Keratinocyte (primary cell): Measurements from ENCODE around the gene CCM2. TPM values are rescaled to one million over a fixed set of nuclear protein-coding genes. Genes with fewer than 3 reads are reported as not detected.
A peak's percentile ranks its signal among the peaks of the same experiment; 100 is the strongest.

ENCODE experiments used
- DNase-seq: peaks from one replicate; pipeline ENCODE4 v3.0.0-alpha.2; 2011; ENCODE audit warnings: low read depth, missing footprints, low spot score
- FAIRE-seq: peaks from 2 replicates; lab custom pipeline; 2011; peaks lifted over from hg19 to GRCh38; lab: Jason Lieb, UNC
- H2AFZ ChIP-seq: 2 replicates; pipeline ENCODE4 v1.6.0; 2012; ENCODE audit warnings: low read length, control low read depth, inconsistent platforms; ENCODE audit not compliant: control insufficient read depth
- H3K27ac ChIP-seq: 2 replicates; pipeline ENCODE4 v1.5.1; 2011; ENCODE audit warnings: low read length; ENCODE audit not compliant: control insufficient read depth, insufficient read depth
- H3K27me3 ChIP-seq: 3 replicates; pipeline ENCODE4 v1.6.0; 2011; ENCODE audit warnings: low read length; ENCODE audit not compliant: control insufficient read depth, insufficient read depth; ENCODE audit errors: extremely low read depth
- H3K36me3 ChIP-seq, 2 experiments: 2 replicates in 1 of 2; 3 replicates in 1 of 2; pipeline ENCODE4 v1.5.1; 2011; ENCODE audit warnings: low read length in 2 of 2, mild to moderate bottlenecking in 1 of 2; ENCODE audit not compliant: control insufficient read depth in 2 of 2, insufficient read depth in 2 of 2; ENCODE audit errors: extremely low read depth in 1 of 2
- H3K4me1 ChIP-seq: 3 replicates; pipeline ENCODE4 v1.5.1; 2011; ENCODE audit warnings: low read length; ENCODE audit not compliant: control insufficient read depth, insufficient read depth; ENCODE audit errors: extremely low read depth
- H3K4me2 ChIP-seq: 3 replicates; pipeline ENCODE4 v1.6.0; 2011; ENCODE audit warnings: low read depth, low read length; ENCODE audit not compliant: control insufficient read depth, insufficient read depth; ENCODE audit errors: extremely low read depth
- H3K4me3 ChIP-seq, 3 experiments: fragments of 200-600 bp in 1 of 3; sonication (generic) in 1 of 3; 2 replicates in 2 of 3; 3 replicates in 1 of 3; pipeline ENCODE4 v1.5.1; 2011 to 2016; ENCODE audit warnings: low read length in 3 of 3, mild to moderate bottlenecking in 3 of 3, control low read depth in 2 of 3, inconsistent platforms in 1 of 3, low read depth in 1 of 3, mixed read lengths in 1 of 3, mixed run types in 1 of 3, moderate library complexity in 1 of 3; ENCODE audit not compliant: control insufficient read depth in 2 of 3, insufficient read depth in 2 of 3; ENCODE audit errors: extremely low read depth in 1 of 3
- H3K79me2 ChIP-seq: 2 replicates; pipeline ENCODE4 v1.6.0; 2012; ENCODE audit warnings: low read length; ENCODE audit not compliant: control insufficient read depth, insufficient read depth
- H3K9ac ChIP-seq: 3 replicates; pipeline ENCODE4 v1.6.0; 2011; ENCODE audit warnings: low read length; ENCODE audit not compliant: control insufficient read depth, insufficient read depth; ENCODE audit errors: extremely low read depth
- H3K9me1 ChIP-seq: 3 replicates; pipeline ENCODE4 v1.6.0; 2011; ENCODE audit warnings: low read length; ENCODE audit not compliant: control insufficient read depth, insufficient read depth; ENCODE audit errors: extremely low read depth
- H3K9me3 ChIP-seq: 2 replicates; pipeline ENCODE4 v1.5.1; 2012; ENCODE audit warnings: low read depth, low read length; ENCODE audit not compliant: control insufficient read depth
- H4K20me1 ChIP-seq: 3 replicates; pipeline ENCODE4 v1.6.0; 2011; ENCODE audit warnings: low read length; ENCODE audit not compliant: control insufficient read depth, insufficient read depth; ENCODE audit errors: extremely low read depth
- CTCF ChIP-seq, 3 experiments: IDR thresholded peaks in 1 of 3; conservative IDR thresholded peaks in 1 of 3; optimal IDR thresholded peaks in 1 of 3; 2 replicates in 2 of 3; 3 replicates in 1 of 3; pipeline versions ENCODE3 to v1.5.1; 2011; ENCODE audit warnings: low read length in 3 of 3, mild to moderate bottlenecking in 3 of 3, moderate library complexity in 2 of 3, control low read depth in 1 of 3, inconsistent platforms in 1 of 3; ENCODE audit not compliant: insufficient read depth in 2 of 3; ENCODE audit errors: extremely low read depth in 1 of 3
- EZH2 ChIP-seq: IDR thresholded peaks from one replicate; pipeline ENCODE4 v1.6.1; 2012; ENCODE audit warnings: inconsistent platforms, mild to moderate bottlenecking, low read length, moderate library complexity
- dilution Hi-C: fragments of 300-500 bp; cut with MboI; formaldehyde crosslinking; loops from one replicate; pipeline ENCODE4 v1.7.0; 2020; ENCODE audit warnings: low sequenced_read_pairs; ENCODE audit not compliant: extremely low pct_ligation_motif_present
- polyA plus RNA-seq, 5 experiments: library from polyadenylated mRNA; depleted of rRNA in 3 of 5; stranded (reverse) in 3 of 5; stranded (forward) in 1 of 5; unstranded in 1 of 5; fragments of >200 nt; gene quantifications; 1 replicate in 1 of 5; 2 replicates in 3 of 5; 3 replicates in 1 of 5; pipeline versions ENCODE4 v1.2.1 to v1.2.3, GENCODE V29; 2011 to 2012; ENCODE audit warnings: missing spikeins in 2 of 5, low read depth in 1 of 5, low replicate concordance in 1 of 5

Gene CCM2
- polyA plus RNA-seq, 1 donor (not counting 4 experiments of a cell fraction or from before 2014, with no cell fraction given), result 44.8 TPM

- Histone ChIP-seq H3K79me2 (no peaks in the 10 kb centered on the region), H4K20me1 (peaks cover 3% of the 10 kb centered on the region), H3K36me3 (no peaks in the 10 kb centered on the region), H3K4me1 (peaks cover 12% of the 10 kb centered on the region), H3K4me2 (peak overlapping the region; percentile 64), H2AFZ (peak overlapping the region; percentile 62), H3K9me1 (no peaks in the 10 kb centered on the region), H3K9ac (no peak overlapping the region), H3K27me3 (no peaks in the 10 kb centered on the region), H3K4me3 (peak overlapping the region; percentile 30 to 61 (median 56)), H3K9me3 (no peaks in the 10 kb centered on the region), H3K27ac (no peak overlapping the region)
- FAIRE-seq, result no peak
- TF ChIP-seq EZH2 (no peak), CTCF (optimal IDR thresholded peaks at IDR 0.05 in 1 of 3, IDR thresholded peaks at IDR 0.05 in 1 of 3, conservative IDR thresholded peaks at IDR 0.05 in 1 of 3; ENCODE audit: extremely low read depth in 1 of 3, insufficient read depth in 2 of 3, low read length in 3 of 3) (no peak)
- no peak for DNase-seq
- dilution Hi-C loops, result no loop called here
These were observed 89.4 kb downstream of the CCM2 start for GRCh38 chr7:45089341-45089891.

- Histone ChIP-seq H3K9me3 (no peaks in the 10 kb centered on the region), H3K9ac (no peak overlapping the region), H3K36me3 (no peaks in the 10 kb centered on the region), H3K4me3 (no peak overlapping the region), H3K27ac (no peak overlapping the region), H4K20me1 (no peaks in the 10 kb centered on the region), H3K9me1 (no peaks in the 10 kb centered on the region), H2AFZ (peak overlapping the region; percentile 10), H3K79me2 (no peaks in the 10 kb centered on the region), H3K4me2 (peak overlapping the region; percentile 40), H3K27me3 (no peaks in the 10 kb centered on the region), H3K4me1 (peaks cover 12% of the 10 kb centered on the region)
- dilution Hi-C loops, result no loop called here
- DNase-seq, result no peak
- TF ChIP-seq CTCF (optimal IDR thresholded peaks at IDR 0.05 in 1 of 3, IDR thresholded peaks at IDR 0.05 in 1 of 3, conservative IDR thresholded peaks at IDR 0.05 in 1 of 3; ENCODE audit: extremely low read depth in 1 of 3, insufficient read depth in 2 of 3, low read length in 3 of 3) (peak in 1 of 3 experiments; percentile 9), EZH2 (no peak)
- peak; percentile 97 for FAIRE-seq
These were observed 92.3 kb downstream of the CCM2 start for GRCh38 chr7:45092100-45092930.
